Cardiac fibroblast (primary cell): ENCODE measurements around the gene DNAH17.
A peak's percentile ranks its signal among the peaks of the same experiment; 100 is the strongest.

Experiments used
- DNase-seq, 2 donors: peaks; one replicate each; pipeline versions ENCODE4 v3.0.0 to v3.0.0-alpha.2; 2010; ENCODE audit warnings: low read depth in 2 of 2
- H3K4me3 ChIP-seq, 2 donors: replicated peaks in 1 of 2; 1 replicate in 1 of 2; 2 replicates in 1 of 2; pipeline ENCODE4 v1.5.1; 2011; ENCODE audit warnings: low read depth in 2 of 2, low read length in 2 of 2, mild to moderate bottlenecking in 2 of 2, moderate library complexity in 1 of 2
- TF ChIP-seq, protein P1 (sequence below): IDR thresholded peaks from one replicate; pipeline ENCODE4 v1.5.1; 2011; ENCODE audit warnings: low read depth, mild to moderate bottlenecking, low read length, inconsistent platforms

DNAH17 gene

DNA sequence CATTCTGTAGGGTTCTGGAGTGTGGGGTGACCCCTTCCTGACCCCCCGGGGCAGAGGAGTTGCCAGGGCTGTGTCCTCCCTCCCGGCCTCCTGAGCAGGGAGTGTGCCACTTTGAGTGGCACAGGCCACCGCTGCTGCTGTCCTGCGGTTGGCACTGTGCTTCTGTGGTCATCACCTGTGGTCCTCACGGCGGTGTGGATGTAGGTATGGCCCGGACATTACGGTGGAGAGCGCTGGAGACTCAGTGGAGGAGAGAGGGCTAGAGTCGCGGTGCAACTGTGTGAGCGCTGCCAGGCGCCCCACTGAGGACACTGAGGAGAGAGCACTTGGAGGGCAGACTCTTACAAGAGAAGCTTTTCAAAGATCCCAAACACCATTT is 159.7 kb downstream of the DNAH17 start:
- TF ChIP-seq, protein P1, sequence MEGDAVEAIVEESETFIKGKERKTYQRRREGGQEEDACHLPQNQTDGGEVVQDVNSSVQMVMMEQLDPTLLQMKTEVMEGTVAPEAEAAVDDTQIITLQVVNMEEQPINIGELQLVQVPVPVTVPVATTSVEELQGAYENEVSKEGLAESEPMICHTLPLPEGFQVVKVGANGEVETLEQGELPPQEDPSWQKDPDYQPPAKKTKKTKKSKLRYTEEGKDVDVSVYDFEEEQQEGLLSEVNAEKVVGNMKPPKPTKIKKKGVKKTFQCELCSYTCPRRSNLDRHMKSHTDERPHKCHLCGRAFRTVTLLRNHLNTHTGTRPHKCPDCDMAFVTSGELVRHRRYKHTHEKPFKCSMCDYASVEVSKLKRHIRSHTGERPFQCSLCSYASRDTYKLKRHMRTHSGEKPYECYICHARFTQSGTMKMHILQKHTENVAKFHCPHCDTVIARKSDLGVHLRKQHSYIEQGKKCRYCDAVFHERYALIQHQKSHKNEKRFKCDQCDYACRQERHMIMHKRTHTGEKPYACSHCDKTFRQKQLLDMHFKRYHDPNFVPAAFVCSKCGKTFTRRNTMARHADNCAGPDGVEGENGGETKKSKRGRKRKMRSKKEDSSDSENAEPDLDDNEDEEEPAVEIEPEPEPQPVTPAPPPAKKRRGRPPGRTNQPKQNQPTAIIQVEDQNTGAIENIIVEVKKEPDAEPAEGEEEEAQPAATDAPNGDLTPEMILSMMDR: no peak
- no peak for DNase-seq
- no peak overlapping the region for H3K4me3 ChIP-seq

DNA sequence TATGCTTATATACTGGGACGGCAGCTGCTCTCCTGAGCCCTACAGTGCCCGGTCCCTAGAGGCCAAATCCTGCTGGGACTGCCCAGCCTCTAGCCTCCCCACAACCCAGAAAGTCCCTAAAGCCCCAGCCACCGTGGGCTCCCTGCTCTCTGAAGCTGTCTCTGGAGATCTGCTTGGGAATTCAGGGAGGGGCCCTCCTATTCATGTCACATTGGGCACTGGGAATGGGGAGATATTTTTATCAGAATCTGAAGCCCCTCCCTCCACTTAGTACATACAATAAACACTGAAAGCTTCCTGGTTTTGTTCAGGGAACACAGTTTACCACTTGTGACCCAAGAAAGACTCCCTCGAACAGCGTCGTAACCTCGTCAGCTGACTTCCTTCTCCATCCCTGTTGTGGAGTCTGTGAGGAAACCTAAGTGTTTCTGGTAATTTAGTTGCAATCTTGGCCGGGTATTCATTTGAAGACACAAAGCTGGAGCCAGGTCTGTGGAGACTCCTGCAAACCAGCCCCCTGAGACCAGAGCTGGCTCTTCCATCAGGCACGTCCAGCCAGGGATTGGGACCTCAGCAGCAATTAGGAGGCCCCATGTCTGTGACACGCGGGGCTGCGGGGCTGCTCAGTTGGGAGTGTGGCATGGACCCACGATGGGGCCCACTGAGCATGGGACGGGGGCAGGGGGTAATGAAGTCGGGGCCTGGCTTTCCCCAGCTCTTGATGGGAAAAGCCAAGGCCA is 160.2 kb downstream of the DNAH17 start:
- peak in 1 of 2 donors; percentile 85 for DNase-seq
- H3K4me3 ChIP-seq: no peak overlapping the region
- TF ChIP-seq, protein P1: no peak

DNA sequence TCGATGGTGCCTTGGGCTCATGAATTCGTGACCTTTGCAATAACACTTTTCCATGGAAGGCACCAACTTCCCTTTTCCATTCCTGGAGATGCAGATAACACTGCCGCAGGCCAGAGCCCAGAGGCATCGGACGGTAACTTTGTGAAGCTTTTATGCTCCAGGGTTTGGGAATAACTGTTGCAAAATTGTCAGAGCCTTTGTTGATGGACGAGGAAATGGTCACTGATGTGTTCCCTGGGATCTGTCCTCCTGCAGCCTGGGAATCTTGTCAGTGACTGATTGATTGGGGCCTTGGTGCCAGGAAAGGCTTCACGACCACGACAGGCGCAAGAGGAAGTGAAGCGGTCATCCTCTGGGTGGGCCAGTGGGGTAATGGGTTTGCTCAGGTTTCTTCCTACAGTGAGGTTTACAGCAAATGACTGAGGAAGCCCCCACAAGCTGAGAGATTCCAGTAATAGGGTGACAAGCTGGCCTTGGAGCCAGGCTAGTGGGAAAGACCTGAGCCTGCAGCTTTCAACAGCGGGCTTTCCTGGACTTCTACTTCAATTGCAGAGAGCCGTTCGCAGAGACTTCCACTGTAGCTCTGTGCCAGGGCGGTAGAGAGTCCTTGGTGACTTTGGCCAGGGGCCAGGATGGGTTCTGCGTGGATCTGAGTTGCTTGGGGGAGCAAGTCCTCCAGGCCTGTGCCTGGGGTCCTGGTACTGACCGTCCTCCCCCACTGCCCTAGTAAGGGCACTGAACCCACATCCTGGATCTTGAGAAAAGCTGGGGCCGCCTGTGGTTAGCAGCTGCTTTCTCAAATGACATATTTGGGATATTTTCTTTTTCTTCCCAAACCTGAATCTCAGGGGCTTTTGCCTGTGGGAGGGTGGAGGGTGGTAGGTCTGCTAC is 161.1 kb downstream of the DNAH17 start:
- DNase-seq: peak in 1 of 2 donors; percentile 43
- TF ChIP-seq, protein P1: no peak

DNA sequence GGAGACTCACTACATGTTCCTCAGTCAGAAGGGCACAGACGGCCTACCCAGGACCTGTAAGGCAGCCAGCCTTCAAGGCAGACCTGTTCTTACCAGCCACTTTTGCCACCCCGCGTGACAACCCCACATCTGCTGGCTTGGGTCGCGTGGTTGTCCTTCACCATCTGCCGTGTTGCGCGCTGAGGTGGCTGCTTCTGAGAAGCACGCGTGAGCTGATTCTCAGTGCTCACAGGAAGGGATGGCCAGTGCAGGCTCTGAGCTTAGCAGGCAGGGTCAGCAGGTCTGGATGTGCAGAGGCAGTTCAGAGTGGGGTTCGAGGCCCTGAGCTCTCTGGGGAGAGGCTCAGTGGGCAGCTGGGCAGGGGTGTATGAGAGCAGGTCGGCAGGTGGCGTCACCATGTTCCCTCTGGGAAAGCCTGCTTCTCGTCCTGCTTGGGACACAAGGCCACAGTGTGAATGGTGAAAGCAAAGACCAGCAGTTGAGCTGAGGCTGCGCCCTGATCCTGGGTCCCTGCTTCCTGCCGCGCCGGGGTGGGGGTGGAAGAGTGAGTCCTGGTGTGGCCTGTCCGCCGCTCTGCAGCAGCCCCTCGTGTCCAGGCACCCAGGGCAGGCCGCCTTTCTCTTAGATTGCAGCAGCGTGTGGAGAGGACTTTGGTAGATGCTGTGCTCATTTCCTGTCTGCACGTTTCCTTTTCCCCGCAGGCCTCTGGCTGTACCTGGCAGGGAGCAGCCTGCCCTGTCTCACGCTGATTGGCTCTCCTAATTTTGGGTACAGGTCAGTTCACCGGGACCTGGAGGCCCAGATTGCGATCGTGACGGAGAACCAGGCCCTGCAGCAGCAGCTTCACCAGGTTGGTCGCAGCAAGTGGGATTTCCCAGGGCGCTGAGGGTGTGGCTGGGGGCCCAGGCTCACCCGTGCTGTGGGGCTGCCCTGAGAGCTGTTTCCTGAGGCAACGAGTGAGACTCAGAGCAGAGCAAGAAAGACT is 162.7 kb downstream of the DNAH17 start:
- TF ChIP-seq, protein P1: no peak
- DNase-seq: no peak
- no peak overlapping the region for H3K4me3 ChIP-seq

More for the DNA sequence above, 161.1 kb downstream of the DNAH17 start:
- no peak overlapping the region for H3K4me3 ChIP-seq

DNA sequence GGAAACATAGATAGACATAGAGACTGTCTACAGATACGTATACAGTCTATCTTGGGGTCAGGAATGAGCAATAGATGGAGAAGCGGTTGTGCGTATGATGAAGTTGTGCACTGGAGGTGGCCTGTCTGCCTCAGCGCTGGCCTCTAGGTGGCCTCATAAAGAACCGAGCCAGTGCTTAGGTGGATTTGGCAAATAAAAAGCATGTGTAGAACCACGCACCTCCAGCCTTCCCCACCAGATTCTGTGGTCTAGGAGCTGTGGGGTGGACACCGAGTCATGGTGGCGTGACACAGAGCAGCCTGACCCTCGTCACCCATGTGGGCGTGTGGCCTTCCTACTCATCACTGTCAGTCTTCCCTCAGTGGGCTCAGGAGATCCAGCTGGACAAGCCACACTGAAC is 164.8 kb downstream of the DNAH17 start:
- H3K4me3 ChIP-seq: no peak overlapping the region
- DNase-seq: peak; percentile 29 to 35
- TF ChIP-seq, protein P1: peak; percentile 57

DNA sequence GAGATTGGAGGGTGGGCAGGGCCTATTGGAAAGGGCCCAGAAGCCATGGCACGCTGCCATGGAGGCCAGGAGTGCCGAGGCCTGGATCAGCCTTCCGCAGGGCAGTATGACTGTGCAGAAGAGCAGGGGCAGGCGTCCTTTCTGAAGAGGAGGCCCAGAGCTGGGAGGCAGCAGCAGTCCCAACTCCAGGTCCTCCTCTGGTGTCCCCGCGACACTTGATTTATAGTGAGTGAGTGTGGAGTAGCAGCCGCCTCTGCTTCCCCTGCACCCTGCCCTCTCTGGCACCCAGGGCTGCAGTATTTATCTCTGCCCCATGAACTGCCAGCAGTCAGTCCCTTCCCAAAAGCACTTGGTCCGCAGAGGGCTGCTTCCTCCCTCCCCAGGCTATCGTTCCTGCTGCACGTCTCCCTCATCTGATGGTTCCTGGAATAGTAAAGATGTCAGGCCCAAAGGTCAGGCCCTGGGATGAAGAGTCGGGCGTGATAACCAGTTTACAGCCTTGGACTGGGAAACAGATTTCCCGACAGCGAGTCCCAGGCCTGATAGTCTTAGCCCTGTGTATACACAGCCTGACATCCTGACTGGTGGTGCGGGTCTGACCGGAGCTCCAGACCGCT is 165.8 kb downstream of the DNAH17 start:
- DNase-seq: no peak
- TF ChIP-seq, protein P1: no peak
- no peak overlapping the region for H3K4me3 ChIP-seq
